K562 (cell line): ENCODE data around the gene MYO3B.

ENCODE experiments used
- FOS ChIP-seq: IDR thresholded peaks from 3 replicates; pipeline ENCODE4 v1.6.1; 2011; ENCODE audit not compliant: insufficient read length; ENCODE audit errors: extremely low read depth
- JUN ChIP-seq, 2 experiments: sonication (generic) in 1 of 2; formaldehyde crosslinking in 1 of 2; IDR thresholded peaks; 2 replicates each; pipeline versions ENCODE4 v1.6.1 to v1.8.0; 2012 to 2022; ENCODE audit warnings: borderline replicate concordance in 2 of 2, mild to moderate bottlenecking in 2 of 2, improper control_type of control experiment in 1 of 2, low read depth in 1 of 2, low read length in 1 of 2, missing genetic modification reagents in 1 of 2
- MYC ChIP-seq, 2 experiments: fragments of 250-450 bp in 1 of 2; sonication (Bioruptor Pico) in 1 of 2; IDR thresholded peaks; 2 replicates each; pipeline versions ENCODE4 v1.5.1 to v1.6.1; 2012 to 2021; ENCODE audit warnings: low read depth in 2 of 2, borderline replicate concordance in 1 of 2, improper control_type of control experiment in 1 of 2, low read length in 1 of 2, mild to moderate bottlenecking in 1 of 2, moderate library complexity in 1 of 2
- NFE2L1 ChIP-seq: fragments of 450-650 bp; IDR thresholded peaks from 2 replicates; pipeline ENCODE4 v1.6.1; 2016; ENCODE audit warnings: missing genetic modification characterization, low read depth, mild to moderate bottlenecking, missing compliant biosample characterization, moderate library complexity, borderline replicate concordance
- ZFX ChIP-seq: sonication (generic); formaldehyde crosslinking; IDR thresholded peaks from 2 replicates; pipeline ENCODE4 v1.8.0; 2022; ENCODE audit warnings: mild to moderate bottlenecking, missing genetic modification reagents, moderate library complexity
- TF ChIP-seq, protein P1 (sequence below), 3 experiments: IDR thresholded peaks in 2 of 3; conservative IDR thresholded peaks in 1 of 3; 2 replicates each; pipeline ENCODE4 v1.5.1; 2011 to 2012; ENCODE audit warnings: low read length in 3 of 3, mild to moderate bottlenecking in 3 of 3, control low read depth in 2 of 3, improper control_type of control experiment in 1 of 3, inconsistent platforms in 1 of 3, low read depth in 1 of 3, mixed read lengths in 1 of 3, moderate library complexity in 1 of 3; ENCODE audit not compliant: insufficient read depth in 2 of 3

DNA sequence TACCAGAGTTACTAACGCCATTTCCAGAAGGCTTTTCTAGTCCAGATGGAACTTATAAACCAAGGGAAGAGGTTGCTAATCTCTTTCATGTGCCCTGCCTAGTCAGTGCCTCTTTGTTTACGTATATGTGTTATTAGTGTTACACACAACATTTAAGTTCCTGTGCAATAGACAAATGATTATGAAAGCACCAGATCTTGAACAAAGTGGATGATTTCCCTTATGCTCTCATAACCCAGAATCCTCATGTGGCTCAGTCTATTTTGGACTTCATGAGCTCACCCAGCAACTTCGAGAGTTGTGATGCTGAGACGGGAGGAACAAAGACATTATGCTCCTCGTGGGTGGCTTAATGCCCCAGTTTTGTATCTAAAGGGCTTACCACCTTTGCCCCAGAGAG is 322.8 kb downstream of the MYO3B start:
- no peak for TF ChIP-seq ZFX
- no peak for TF ChIP-seq MYC (IDR thresholded peaks at IDR 0.05; ENCODE audit: low read depth, low read length)
- TF ChIP-seq MYC (CRISPR knock-in tag; IDR thresholded peaks at IDR 0.05; ENCODE audit: borderline replicate concordance, low read depth), result no peak
- TF ChIP-seq, protein P1, sequence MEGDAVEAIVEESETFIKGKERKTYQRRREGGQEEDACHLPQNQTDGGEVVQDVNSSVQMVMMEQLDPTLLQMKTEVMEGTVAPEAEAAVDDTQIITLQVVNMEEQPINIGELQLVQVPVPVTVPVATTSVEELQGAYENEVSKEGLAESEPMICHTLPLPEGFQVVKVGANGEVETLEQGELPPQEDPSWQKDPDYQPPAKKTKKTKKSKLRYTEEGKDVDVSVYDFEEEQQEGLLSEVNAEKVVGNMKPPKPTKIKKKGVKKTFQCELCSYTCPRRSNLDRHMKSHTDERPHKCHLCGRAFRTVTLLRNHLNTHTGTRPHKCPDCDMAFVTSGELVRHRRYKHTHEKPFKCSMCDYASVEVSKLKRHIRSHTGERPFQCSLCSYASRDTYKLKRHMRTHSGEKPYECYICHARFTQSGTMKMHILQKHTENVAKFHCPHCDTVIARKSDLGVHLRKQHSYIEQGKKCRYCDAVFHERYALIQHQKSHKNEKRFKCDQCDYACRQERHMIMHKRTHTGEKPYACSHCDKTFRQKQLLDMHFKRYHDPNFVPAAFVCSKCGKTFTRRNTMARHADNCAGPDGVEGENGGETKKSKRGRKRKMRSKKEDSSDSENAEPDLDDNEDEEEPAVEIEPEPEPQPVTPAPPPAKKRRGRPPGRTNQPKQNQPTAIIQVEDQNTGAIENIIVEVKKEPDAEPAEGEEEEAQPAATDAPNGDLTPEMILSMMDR (IDR thresholded peaks at IDR 0.05 in 2 of 3, conservative IDR thresholded peaks at IDR 0.05 in 1 of 3; ENCODE audit: insufficient read depth in 2 of 3, low read depth in 1 of 3, low read length in 3 of 3), result no peak
- no peak for TF ChIP-seq NFE2L1 (tag)
- TF ChIP-seq FOS, result no peak
- TF ChIP-seq JUN (IDR thresholded peaks at IDR 0.05; ENCODE audit: borderline replicate concordance, low read depth, low read length), result no peak
- no peak for TF ChIP-seq JUN (CRISPR knock-in tag; IDR thresholded peaks at IDR 0.05; ENCODE audit: borderline replicate concordance)
